Esophagus muscularis mucosa (tissue), 2 donors: ENCODE data around the gene KIF3A.

Experiments used
- EP300 ChIP-seq: sonication (generic); formaldehyde crosslinking; IDR thresholded peaks from one replicate; pipeline ENCODE4 v1.6.1; 2017; ENCODE audit warnings: antibody characterized with exemption
- POLR2A ChIP-seq: fragments of 450-650 bp; IDR thresholded peaks from one replicate; pipeline ENCODE4 v1.6.1; 2017; ENCODE audit warnings: antibody characterized with exemption, moderate library complexity, mild to moderate bottlenecking, low read depth

DNA sequence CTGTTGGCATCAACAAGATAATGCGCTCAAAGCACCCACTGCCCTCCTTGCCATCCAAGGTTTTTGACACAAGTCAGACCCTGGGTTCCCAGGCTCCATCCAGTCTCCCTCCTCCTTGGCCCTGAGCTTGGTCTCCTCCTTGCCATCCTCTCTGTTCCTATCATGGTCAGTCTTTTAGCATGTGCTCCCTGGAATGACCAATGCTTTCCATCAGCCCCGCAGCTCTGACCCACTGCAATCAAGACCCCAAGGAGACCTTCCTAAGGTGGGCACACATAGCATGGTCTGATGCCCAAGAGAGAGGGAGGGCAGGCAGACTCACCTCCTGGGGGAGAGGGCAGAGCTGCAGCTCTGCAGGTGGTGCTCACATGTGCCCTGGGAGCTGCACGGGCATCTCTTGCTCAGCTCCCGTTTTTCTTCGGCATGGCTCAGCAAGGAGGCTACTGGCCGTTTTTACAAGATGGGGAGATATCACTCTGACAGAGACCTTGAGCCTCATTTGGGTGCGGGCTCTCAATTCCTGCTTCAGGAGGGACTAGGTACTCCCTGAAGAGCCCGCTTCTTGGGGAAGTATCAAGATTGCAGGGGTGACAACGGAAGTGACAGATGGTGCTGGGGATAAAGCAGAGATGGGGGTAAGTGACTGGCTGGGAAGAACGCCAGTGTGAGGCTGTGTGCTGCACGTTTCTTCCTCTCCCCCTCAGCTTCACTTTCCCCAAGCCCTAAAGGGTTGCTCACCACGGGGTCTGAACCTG is 36.4 kb upstream of the KIF3A start:
- TF ChIP-seq POLR2A (no peak), EP300 (no peak)
